MM.1S (cell line): Measurements from ENCODE around the gene ONECUT1.
"Not testable (repeated sequence)": the region's sequence is repeated elsewhere in the genome, so short reads cannot be mapped to it uniquely, and the experiment has no call there.

ENCODE experiments used
- DNase-seq: peaks from one replicate; pipeline ENCODE4 v3.0.0-alpha.2; 2015
- H2AFZ ChIP-seq: fragments of 300-600 bp; sonication (generic); 2 replicates; pipeline ENCODE4 v1.6.0; 2016; ENCODE audit warnings: antibody characterized with exemption, low read length
- H3F3A ChIP-seq: fragments of 300-600 bp; sonication (generic); 2 replicates; pipeline ENCODE4 v1.6.1; 2016; ENCODE audit warnings: mild to moderate bottlenecking, antibody characterized with exemption, low read length, moderate library complexity, mixed read lengths; ENCODE audit not compliant: insufficient read depth
- H3K27ac ChIP-seq: fragments of 300-600 bp; sonication (generic); 2 replicates; pipeline ENCODE4 v1.5.1; 2016; ENCODE audit warnings: mild to moderate bottlenecking, low read length
- H3K27me3 ChIP-seq: fragments of 300-600 bp; sonication (generic); replicated peaks from 2 replicates; pipeline ENCODE4 v1.6.0; 2016; ENCODE audit warnings: low read length; ENCODE audit not compliant: insufficient read depth
- H3K36me3 ChIP-seq: fragments of 300-600 bp; sonication (generic); replicated peaks from 2 replicates; pipeline ENCODE4 v1.6.1; 2016; ENCODE audit warnings: mild to moderate bottlenecking, low read length, mixed read lengths; ENCODE audit not compliant: insufficient read depth
- H3K4me1 ChIP-seq: fragments of 300-600 bp; sonication (generic); 2 replicates; pipeline ENCODE4 v1.6.1; 2016; ENCODE audit warnings: low read length, mixed read lengths
- H3K4me2 ChIP-seq: fragments of 300-600 bp; sonication (generic); 2 replicates; pipeline ENCODE4 v1.6.0; 2016; ENCODE audit warnings: low read depth, low read length
- H3K4me3 ChIP-seq: fragments of 300-600 bp; sonication (generic); 2 replicates; pipeline ENCODE4 v1.5.1; 2016; ENCODE audit warnings: low read length, mixed read lengths
- H3K79me2 ChIP-seq: fragments of 300-600 bp; sonication (generic); 2 replicates; pipeline ENCODE4 v1.6.1; 2016; ENCODE audit warnings: mixed run types, low read length, mixed read lengths
- H3K9ac ChIP-seq: fragments of 300-600 bp; sonication (generic); 2 replicates; pipeline ENCODE4 v1.6.1; 2016; ENCODE audit warnings: low read length, mixed read lengths
- H3K9me2 ChIP-seq: fragments of 300-600 bp; sonication (generic); replicated peaks from 2 replicates; pipeline ENCODE4 v1.6.1; 2016; ENCODE audit warnings: mild to moderate bottlenecking, low read length, mixed read lengths; ENCODE audit not compliant: insufficient read depth
- H3K9me3 ChIP-seq: fragments of 300-600 bp; sonication (generic); replicated peaks from 2 replicates; pipeline ENCODE4 v1.6.1; 2016; ENCODE audit warnings: mild to moderate bottlenecking, low read length, mixed read lengths; ENCODE audit not compliant: insufficient read depth
- H4K20me1 ChIP-seq: fragments of 300-600 bp; sonication (generic); 2 replicates; pipeline ENCODE4 v1.6.1; 2016; ENCODE audit warnings: mild to moderate bottlenecking, low read length, moderate library complexity, mixed read lengths; ENCODE audit not compliant: insufficient read depth
- EZH2 ChIP-seq: fragments of 300-600 bp; sonication (generic); optimal IDR thresholded peaks from 2 replicates; pipeline ENCODE3; 2017; ENCODE audit warnings: low read depth, mild to moderate bottlenecking, antibody characterized with exemption, low read length, mixed read lengths
- EZH2phosphoT487 ChIP-seq: fragments of 300-600 bp; sonication (generic); IDR thresholded peaks from 2 replicates; pipeline ENCODE4 v1.6.1; 2018; ENCODE audit warnings: antibody characterized with exemption, low read length
- TF ChIP-seq, protein P1 (sequence below): fragments of 300-600 bp; sonication (generic); IDR thresholded peaks from 2 replicates; pipeline ENCODE4 v1.5.1; 2016; ENCODE audit warnings: antibody characterized with exemption, low read length, mixed read lengths

The ONECUT1 gene

DNA sequence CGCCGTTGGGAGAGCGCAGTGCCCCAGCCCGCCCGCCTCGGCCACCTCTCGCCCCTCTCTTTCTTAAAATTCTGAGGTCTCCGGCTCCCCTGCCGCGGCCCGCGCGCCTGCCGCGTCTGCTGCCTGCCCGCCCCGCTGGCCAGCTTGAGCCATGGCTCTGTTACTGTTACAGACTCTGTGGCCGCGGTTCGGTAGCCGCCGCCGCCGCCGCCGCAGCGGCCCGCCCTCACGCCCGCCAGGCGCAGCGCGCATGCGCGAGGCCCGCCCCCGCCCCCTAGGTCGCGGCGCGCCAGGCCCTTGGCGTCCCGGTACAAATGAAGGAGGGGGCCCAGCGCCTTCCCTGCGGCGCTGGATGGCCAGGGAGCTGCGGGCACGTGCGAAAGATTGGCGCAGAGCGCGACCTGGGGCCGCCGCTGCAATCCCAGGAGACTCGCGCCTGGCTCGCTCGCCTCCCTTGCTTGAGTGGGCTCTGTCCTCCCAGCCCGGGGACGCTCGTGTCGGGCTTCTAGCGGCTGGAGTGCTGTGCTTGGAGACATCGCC lies at the start of gene ONECUT1:
TSS of gene ONECUT1 (minus strand) at position 168 of the 540 bp plus-strand sequence. CDS start 452 bp downstream, outside the sequence.
- Histone ChIP-seq H3K9me2 (no peaks in the 10 kb centered on the region), H3K27ac (no peak within 1 kb of the TSS), H3K4me1 (no peaks in the 10 kb centered on the region), H3K4me3 (peak within 1 kb of the TSS; percentile 85), H4K20me1 (no peaks in the 10 kb centered on the region), H3F3A (no peaks in the 10 kb centered on the region), H3K4me2 (peak within 1 kb of the TSS; percentile 95), H3K9me3 (no peaks in the 10 kb centered on the region), H2AFZ (peak within 1 kb of the TSS; percentile 93), H3K36me3 (no peaks in the 10 kb centered on the region), H3K27me3 (peaks cover 71% of the 10 kb centered on the region), H3K79me2 (no peaks in the 10 kb centered on the region), H3K9ac (peak within 1 kb of the TSS; percentile 46; the same call in 1 of the 2 replicates)
- DNase-seq: peak; percentile 71
- TF ChIP-seq, protein P1, sequence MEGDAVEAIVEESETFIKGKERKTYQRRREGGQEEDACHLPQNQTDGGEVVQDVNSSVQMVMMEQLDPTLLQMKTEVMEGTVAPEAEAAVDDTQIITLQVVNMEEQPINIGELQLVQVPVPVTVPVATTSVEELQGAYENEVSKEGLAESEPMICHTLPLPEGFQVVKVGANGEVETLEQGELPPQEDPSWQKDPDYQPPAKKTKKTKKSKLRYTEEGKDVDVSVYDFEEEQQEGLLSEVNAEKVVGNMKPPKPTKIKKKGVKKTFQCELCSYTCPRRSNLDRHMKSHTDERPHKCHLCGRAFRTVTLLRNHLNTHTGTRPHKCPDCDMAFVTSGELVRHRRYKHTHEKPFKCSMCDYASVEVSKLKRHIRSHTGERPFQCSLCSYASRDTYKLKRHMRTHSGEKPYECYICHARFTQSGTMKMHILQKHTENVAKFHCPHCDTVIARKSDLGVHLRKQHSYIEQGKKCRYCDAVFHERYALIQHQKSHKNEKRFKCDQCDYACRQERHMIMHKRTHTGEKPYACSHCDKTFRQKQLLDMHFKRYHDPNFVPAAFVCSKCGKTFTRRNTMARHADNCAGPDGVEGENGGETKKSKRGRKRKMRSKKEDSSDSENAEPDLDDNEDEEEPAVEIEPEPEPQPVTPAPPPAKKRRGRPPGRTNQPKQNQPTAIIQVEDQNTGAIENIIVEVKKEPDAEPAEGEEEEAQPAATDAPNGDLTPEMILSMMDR: no peak
- TF ChIP-seq EZH2phosphoT487: no peak
- TF ChIP-seq EZH2: no peak

DNA sequence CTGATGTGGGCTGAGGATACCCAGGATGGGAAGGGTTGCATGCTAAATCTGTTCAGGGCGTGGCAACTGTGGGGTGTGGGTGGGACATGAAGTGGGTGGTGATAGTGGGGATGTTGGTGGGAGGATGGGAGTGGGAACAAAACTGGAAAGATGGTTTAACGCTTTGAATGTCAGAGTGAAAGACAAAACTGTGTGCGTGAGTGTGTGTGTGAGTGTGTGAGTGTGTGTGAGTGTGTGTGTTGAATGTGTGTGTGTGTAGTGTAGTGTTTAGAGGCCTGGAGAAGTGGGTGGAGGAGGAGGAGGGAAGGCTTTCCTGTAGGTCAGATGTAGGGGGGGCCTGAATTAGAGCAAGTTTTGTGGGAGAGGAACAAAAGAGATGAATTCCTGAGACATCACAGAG lies 44.2 kb upstream of the ONECUT1 start:
- H3K4me1 ChIP-seq: no peaks in the 10 kb centered on the region
- no peak overlapping the region for H3K4me2 ChIP-seq
- H3K9me2 ChIP-seq: no peaks in the 10 kb centered on the region
- no peaks in the 10 kb centered on the region for H3F3A ChIP-seq
- no peak overlapping the region for H3K4me3 ChIP-seq
- no peaks in the 10 kb centered on the region for H3K79me2 ChIP-seq
- TF ChIP-seq EZH2phosphoT487: no peak
- no peaks in the 10 kb centered on the region for H3K36me3 ChIP-seq
- no peaks in the 10 kb centered on the region for H4K20me1 ChIP-seq
- H3K9ac ChIP-seq: no peak overlapping the region
- no peak overlapping the region for H3K27ac ChIP-seq
- no peak overlapping the region for H2AFZ ChIP-seq
- no peak for DNase-seq
- H3K9me3 ChIP-seq: no peaks in the 10 kb centered on the region
- H3K27me3 ChIP-seq: no peaks in the 10 kb centered on the region

- not testable (repeated sequence) for H3K4me2 ChIP-seq, H3K4me3 ChIP-seq, H3F3A ChIP-seq, H4K20me1 ChIP-seq, H3K4me1 ChIP-seq, H3K9ac ChIP-seq, DNase-seq, H3K9me2 ChIP-seq, H3K79me2 ChIP-seq, H3K36me3 ChIP-seq, H3K9me3 ChIP-seq, H3K27me3 ChIP-seq, H3K27ac ChIP-seq, H2AFZ ChIP-seq
Observed at GRCh38 chr15:52824169-52824942, 34.2 kb upstream of the ONECUT1 start.

- Histone ChIP-seq H3K27ac (no peak overlapping the region), H3F3A (no peaks in the 10 kb centered on the region), H2AFZ (no peak overlapping the region), H3K27me3 (no peaks in the 10 kb centered on the region), H3K9ac (no peak overlapping the region), H3K9me3 (no peaks in the 10 kb centered on the region), H3K4me1 (no peaks in the 10 kb centered on the region), H3K9me2 (no peaks in the 10 kb centered on the region), H4K20me1 (no peaks in the 10 kb centered on the region), H3K4me3 (no peak overlapping the region), H3K4me2 (no peak overlapping the region), H3K36me3 (no peaks in the 10 kb centered on the region), H3K79me2 (no peaks in the 10 kb centered on the region)
- TF ChIP-seq EZH2phosphoT487 (no peak), EZH2 (no peak)
- TF ChIP-seq, protein P1: no peak
- DNase-seq: no peak
Observed at GRCh38 chr15:52822475-52822874, 32.3 kb upstream of the ONECUT1 start.
